Cardiac fibroblast (primary cell): ENCODE data around the gene MRPL11.

Experiments
- DNase-seq, 2 donors: peaks; one replicate each; pipeline versions ENCODE4 v3.0.0 to v3.0.0-alpha.2; 2010; ENCODE audit warnings: low read depth in 2 of 2
- H3K4me3 ChIP-seq, 2 donors: replicated peaks in 1 of 2; 1 replicate in 1 of 2; 2 replicates in 1 of 2; pipeline ENCODE4 v1.5.1; 2011; ENCODE audit warnings: low read depth in 2 of 2, low read length in 2 of 2, mild to moderate bottlenecking in 2 of 2, moderate library complexity in 1 of 2
- TF ChIP-seq, protein P1 (sequence below): IDR thresholded peaks from one replicate; pipeline ENCODE4 v1.5.1; 2011; ENCODE audit warnings: low read depth, mild to moderate bottlenecking, low read length, inconsistent platforms

MRPL11 gene

DNA sequence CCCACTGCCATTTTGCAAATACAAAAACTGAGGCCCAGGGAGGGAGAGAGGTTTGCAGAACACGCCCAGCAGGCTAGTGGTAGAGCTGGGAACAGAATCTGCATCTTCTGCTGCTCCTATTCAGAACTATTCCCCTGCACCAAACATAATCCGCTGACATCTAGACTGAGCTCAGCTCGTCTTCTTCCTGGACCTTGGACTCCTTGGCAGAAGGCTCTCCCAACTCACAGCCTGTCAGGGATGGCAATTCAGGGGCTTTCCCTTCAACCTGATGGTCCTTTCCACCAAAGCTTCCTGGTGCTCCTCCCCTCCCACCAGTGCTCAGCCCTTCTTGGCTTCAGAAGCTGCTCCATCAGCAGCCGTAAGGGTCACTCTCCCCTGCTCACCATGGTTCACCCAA is 27.3 kb downstream of the MRPL11 start:
- TF ChIP-seq, protein P1, sequence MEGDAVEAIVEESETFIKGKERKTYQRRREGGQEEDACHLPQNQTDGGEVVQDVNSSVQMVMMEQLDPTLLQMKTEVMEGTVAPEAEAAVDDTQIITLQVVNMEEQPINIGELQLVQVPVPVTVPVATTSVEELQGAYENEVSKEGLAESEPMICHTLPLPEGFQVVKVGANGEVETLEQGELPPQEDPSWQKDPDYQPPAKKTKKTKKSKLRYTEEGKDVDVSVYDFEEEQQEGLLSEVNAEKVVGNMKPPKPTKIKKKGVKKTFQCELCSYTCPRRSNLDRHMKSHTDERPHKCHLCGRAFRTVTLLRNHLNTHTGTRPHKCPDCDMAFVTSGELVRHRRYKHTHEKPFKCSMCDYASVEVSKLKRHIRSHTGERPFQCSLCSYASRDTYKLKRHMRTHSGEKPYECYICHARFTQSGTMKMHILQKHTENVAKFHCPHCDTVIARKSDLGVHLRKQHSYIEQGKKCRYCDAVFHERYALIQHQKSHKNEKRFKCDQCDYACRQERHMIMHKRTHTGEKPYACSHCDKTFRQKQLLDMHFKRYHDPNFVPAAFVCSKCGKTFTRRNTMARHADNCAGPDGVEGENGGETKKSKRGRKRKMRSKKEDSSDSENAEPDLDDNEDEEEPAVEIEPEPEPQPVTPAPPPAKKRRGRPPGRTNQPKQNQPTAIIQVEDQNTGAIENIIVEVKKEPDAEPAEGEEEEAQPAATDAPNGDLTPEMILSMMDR: no peak
- no peak for DNase-seq
- H3K4me3 ChIP-seq: no peak overlapping the region

DNA sequence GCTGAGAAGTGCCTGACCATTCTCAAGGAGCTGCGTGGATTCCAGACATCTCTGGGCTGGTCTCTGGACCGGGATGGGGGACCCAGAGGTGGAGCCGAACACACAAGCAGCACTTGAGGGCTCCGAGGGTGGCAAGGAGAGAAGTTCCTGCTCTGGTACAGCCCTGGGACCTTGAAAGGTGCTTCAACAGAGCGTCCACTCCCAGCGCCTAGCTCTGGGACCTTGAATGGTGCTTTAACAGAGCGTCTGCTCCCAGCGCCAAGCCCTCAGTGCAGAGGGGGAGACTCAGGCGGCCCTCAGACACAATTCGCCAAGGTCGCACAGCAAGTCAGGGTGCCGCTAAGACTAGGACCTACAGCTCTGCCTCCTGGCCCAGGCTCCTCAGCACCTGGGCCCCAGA is 28.5 kb downstream of the MRPL11 start:
- DNase-seq: no peak
- TF ChIP-seq, protein P1: no peak
- H3K4me3 ChIP-seq: no peak overlapping the region

DNA sequence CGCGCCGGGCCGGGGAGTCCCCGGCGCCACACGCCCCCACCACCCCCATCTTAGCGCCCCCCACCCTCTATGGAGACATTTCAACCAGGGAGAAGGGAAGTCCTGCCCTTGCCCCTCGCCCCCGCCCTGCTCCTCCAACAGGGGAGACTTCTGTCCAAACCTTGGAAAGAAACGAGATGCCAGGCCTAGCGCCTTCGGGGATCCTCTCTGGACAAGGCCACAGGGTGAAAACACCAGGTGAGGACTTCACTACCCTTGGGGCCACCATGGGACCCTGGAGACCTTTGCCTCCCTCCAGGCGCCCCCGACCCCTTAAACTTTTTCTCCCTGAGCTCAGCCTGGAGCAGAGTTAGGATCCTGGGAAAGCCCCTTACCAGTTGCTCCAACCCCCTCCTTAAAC is 29.4 kb downstream of the MRPL11 start:
- peak overlapping the region in 1 of 2 donors; percentile 46 for H3K4me3 ChIP-seq
- DNase-seq: no peak
- TF ChIP-seq, protein P1: no peak

DNA sequence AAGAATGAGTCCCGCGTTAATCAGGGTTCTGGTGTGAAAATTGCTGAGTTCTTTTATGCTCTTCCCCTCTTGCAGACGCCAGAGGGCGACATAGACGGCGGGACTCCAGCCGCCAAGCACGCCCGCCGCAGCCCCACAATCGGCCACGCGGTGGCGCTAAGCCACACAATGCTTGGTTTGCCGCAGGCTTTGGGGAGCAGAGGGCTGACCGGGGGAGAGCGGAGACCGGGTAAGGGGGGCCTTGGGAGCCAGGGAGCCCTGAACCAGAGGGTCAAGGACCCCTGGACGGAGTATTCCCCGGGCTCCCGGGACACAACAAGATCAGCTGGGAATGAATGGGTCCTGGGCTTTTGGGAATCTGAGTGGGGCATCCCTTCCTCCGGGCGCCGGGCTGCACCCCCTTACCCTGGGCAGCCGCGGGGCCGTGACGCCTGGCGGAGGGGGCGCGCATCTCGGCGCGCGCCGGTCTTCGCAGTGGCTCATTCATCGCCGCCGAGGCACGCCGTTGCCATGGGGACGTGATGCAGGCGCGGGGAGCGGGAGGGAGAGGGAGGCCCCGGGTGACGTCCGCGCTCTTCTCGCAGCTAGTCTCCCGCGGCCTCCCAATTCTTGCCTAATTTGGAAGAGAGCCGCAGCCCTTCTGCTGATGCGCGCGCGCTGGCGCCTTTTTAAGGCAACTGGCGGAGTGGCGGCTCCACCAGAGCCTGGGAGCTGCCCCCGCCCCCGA is 30.0 kb downstream of the MRPL11 start:
- DNase-seq: peak; percentile 94 to 95
- TF ChIP-seq, protein P1: peak; percentile 99
- H3K4me3 ChIP-seq: peak overlapping the region; percentile 38 to 46

DNA sequence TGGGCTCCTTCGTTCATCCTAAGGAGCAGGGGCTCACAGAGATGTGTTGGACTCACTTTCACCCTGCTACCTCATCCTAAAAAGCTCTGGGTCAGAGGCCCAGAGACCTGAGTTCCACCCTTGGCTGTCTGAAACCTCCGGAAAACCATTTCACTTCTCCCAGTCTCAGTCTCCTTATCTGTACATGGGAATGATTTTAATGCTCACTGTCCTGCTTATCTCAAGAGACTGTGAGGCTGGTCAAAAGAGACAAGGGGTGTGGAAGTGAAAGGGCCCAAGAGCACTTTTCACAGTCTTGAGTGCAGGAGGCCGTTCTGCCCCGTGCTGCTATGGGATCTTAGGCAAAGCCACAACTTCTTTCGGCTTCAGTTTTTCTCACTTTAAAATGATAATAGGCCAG is 31.0 kb downstream of the MRPL11 start:
- no peak for DNase-seq
- H3K4me3 ChIP-seq: no peak overlapping the region
- TF ChIP-seq, protein P1: no peak

DNA sequence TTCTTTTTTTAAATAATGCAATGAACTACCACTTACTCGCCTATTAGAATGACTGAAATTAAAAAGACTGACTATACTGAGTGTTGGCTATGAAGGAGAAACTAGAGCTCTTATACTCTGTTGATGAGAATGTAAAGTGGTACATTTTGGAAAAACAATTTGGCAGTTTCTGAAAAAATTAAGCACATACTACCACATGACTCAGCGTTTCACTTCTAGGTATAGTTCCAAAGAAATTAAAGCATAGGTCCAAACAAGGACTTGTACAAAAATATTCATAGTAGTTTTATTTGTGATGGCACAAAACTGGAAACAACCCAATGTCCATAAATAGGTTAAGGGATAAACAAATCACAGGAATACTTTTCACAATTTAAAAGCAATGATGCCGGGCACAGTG is 44.7 kb downstream of the MRPL11 start:
- DNase-seq: no peak
- TF ChIP-seq, protein P1: no peak
- no peak overlapping the region for H3K4me3 ChIP-seq

DNA sequence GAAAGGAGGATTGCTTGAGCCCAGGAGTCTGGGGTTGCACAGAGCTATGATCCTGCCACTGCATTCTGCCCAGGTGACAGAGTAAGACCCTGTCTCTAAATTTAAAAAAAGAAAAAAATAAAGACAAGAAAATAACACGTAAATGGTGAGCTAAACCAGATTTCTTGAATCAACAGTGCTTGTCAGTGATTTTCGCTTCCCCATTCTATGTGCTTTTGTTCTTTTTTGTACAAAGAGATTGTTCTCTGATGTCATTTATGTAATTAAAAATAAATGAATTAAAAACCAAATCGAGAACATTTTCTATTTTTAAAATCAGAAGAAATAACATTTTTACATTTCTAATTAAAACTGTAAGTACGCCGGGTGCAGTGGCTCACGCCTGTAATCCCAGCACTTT is 47.3 kb downstream of the MRPL11 start:
- TF ChIP-seq, protein P1: no peak
- DNase-seq: no peak
- no peak overlapping the region for H3K4me3 ChIP-seq
